ENCODE measurements around the gene UBAC1. TPM values are rescaled to one million over a fixed set of nuclear protein-coding genes. Genes with fewer than 3 reads are reported as not detected.

UBAC1 gene
- total and polyA plus RNA-seq, 5 donors = 64.0 to 88.7 (median 83.3) TPM

DNA sequence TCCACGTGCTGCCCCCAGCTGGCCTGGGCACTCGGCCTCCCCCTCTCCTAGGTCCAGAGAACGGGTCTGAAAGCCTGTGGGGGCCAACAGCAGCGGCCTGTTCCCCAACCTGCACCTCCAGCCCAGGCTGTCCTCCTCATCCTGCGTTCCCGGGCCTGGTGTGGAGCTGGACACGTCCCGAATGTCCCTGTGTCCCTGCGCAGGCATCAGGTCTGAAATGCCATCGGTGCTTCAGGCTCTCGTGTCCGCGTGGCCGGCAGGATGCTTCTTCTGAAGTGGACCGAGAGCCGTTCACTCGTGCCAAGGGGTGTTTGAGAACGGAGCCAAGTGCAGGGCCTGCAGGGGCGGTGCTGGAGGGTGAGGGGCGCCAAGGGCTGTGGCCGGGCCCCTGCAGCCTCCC lies 24.7 kb upstream of the UBAC1 start:
- Histone ChIP-seq H3K4me3 (ENCODE audit: low read length) (no peak overlapping the region), H3K27ac (ENCODE audit: low read length) (no peak overlapping the region), H3K4me1 (ENCODE audit: control insufficient read depth, insufficient read depth, low read length) (peaks cover 3% of the 10 kb centered on the region), H3K9me3 (ENCODE audit: control insufficient read depth, low read length) (no peaks in the 10 kb centered on the region), H3K27me3 (ENCODE audit: control insufficient read depth, insufficient read depth) (no peaks in the 10 kb centered on the region)
- DNase-seq (no peak), ATAC-seq (no peak)
- 79% methylated on average over 21 of the region's 21 CpGs for whole genome bisulfite sequencing
- intact Hi-C loops (cut with DNase I) = no loop called here

DNA sequence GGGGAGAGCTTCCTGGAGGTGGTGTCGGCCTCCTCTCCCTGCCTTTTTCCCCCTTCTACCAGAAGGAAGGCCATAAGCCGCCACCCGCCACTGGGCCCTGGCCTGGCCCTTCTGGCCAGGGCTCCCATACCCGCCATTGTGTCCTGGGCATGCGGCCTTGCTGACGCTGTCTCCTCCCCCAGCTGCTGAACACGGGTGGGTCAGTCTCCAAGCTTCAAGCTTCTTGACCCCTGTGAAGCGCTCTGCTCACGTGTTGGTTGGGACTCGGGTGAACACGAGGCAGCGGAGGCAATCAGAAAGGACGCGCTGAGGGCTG lies 24.2 kb upstream of the UBAC1 start:
- ATAC-seq = no peak
- Histone ChIP-seq H3K4me1 (ENCODE audit: control insufficient read depth, insufficient read depth, low read length) (peaks cover 3% of the 10 kb centered on the region), H3K4me3 (ENCODE audit: low read length) (no peak overlapping the region), H3K27ac (ENCODE audit: low read length) (no peak overlapping the region), H3K27me3 (ENCODE audit: control insufficient read depth, insufficient read depth) (no peaks in the 10 kb centered on the region), H3K9me3 (ENCODE audit: control insufficient read depth, low read length) (no peaks in the 10 kb centered on the region)
- intact Hi-C loops (cut with DNase I) = no loop called here
- 89% methylated on average over 14 of the region's 14 CpGs for WGBS
- no peak for DNase-seq

DNA sequence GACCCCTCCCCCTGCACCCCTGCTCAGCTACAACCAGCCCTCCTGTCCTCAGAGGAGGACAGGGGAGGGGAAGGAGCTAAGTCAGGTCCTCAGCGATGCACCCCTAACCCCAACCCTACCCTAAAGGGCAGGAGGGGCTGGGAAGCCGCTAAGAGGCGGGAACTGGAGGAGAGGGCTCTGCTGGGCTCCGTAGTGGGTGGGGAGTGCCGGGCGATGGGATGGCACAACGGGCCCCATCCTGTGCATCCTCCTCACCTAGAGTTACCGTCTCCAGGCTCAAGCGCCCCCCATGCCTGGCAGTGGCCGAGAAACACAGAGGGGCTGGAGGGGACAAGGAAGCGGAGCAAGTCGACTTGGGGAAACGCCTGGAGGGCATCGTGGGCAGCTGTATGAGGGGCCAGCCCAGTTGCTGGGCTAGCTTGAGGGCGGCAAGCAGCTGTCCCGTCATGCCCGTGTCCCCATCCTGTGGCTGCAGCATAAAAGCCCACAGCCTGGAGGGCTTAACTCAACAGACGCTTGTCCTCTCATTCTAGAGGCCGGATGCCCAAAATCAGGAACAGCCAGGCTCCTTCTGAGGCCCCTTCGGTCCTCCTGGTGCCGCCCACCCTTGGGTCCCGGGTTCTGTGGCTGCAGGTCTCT lies 23.0 kb upstream of the UBAC1 start:
- peaks cover 5% of the 10 kb centered on the region for H3K4me1 ChIP-seq (ENCODE audit: control insufficient read depth, insufficient read depth, low read length)
- no peaks in the 10 kb centered on the region for H3K27me3 ChIP-seq (ENCODE audit: control insufficient read depth, insufficient read depth)
- 52% methylated on average over 22 of the region's 22 CpGs for WGBS
- H3K4me3 ChIP-seq (ENCODE audit: low read length) = no peak overlapping the region
- H3K9me3 ChIP-seq (ENCODE audit: control insufficient read depth, low read length) = no peaks in the 10 kb centered on the region
- ATAC-seq (no peak), DNase-seq (no peak)
- H3K27ac ChIP-seq (ENCODE audit: low read length) = no peak overlapping the region
- intact Hi-C loops (cut with DNase I) = no loop called here

DNA sequence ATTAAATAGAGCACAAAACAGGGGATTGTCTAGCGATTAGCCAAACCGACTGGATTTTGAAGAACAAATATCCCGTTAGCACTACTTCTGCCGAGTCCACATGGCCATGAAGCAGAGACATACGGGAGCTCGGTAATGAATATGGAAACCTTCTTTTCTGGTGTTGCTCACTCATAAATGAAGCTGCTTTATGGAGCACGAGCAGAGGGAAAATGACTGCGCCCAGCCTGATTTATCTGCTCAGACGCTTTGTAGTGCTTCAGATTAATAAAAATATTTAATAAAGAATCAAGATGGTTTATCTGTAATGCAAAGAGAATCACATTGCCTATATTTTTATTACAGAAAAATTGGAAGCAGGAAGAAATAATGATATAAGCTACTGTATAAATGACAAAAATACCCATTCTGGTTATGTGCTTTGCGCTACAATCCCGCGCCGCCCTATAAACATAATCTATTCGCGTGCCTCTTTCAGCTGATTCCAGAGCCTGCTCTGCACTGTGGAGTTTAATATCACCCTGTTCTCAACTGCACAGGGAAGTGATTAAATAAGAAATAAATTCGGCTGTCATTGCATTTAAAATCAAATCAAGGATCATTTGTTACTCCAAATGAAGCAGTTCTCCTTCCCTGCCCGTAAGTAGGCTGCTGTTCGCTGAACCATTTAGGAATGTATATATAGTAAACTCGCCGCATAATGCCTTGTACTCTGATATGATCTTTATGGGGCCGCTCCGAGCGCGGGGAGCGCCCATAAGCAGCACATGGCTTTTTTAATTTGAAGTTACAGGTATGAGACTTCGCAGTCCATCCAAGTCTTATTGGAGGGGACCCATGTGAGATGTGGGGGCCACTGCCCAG lies 22.3 kb upstream of the UBAC1 start:
- intact Hi-C loops (cut with DNase I) = no loop called here
- DNase-seq (no peak), ATAC-seq (no peak)
- H3K27ac ChIP-seq (ENCODE audit: low read length) = no peak overlapping the region
- H3K27me3 ChIP-seq (ENCODE audit: control insufficient read depth, insufficient read depth) = no peaks in the 10 kb centered on the region
- WGBS = 75% methylated on average over 26 of the region's 26 CpGs
- no peak overlapping the region for H3K4me3 ChIP-seq (ENCODE audit: low read length)
- no peaks in the 10 kb centered on the region for H3K9me3 ChIP-seq (ENCODE audit: control insufficient read depth, low read length)
- H3K4me1 ChIP-seq (ENCODE audit: control insufficient read depth, insufficient read depth, low read length) = peaks cover 8% of the 10 kb centered on the region

DNA sequence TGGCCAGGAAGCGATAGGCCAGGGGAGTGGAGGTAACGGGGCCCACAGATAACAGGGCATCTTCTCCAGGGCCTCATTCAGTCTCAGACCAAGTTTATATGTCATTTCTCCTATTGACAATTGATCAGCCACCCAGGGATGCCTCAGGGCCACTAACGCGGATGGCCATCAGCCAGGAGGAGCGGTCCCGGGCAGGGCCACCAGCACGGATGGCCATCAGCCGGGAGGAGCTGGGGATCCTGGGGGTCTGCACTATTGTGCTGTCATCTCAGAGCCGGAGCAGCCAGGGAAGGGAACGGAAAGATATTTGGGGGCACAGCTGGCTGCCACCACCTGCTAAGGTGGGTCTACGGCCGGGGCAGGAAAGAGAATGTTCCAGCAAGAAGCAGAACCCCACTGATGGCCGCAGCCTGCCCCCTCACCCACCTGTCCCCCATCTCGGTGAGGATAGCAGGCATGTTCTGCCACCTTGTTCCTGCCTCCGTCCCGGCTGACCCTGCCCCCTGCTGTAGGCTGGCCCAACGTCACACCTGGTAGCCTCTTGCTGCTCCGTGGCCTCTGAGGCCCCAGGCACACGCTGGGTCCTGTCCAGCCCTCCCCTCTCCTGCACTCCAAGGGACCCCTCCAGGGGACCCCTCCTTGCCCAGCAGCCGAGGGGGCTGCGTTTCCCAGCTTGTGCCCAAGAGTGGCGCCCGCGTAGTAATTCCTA lies 21.5 kb upstream of the UBAC1 start:
- ATAC-seq (no peak), DNase-seq (no peak)
- intact Hi-C loops (cut with DNase I) = no loop called here
- Histone ChIP-seq H3K27me3 (ENCODE audit: control insufficient read depth, insufficient read depth) (no peaks in the 10 kb centered on the region), H3K4me1 (ENCODE audit: control insufficient read depth, insufficient read depth, low read length) (peaks cover 8% of the 10 kb centered on the region), H3K27ac (ENCODE audit: low read length) (no peak overlapping the region), H3K4me3 (ENCODE audit: low read length) (no peak overlapping the region), H3K9me3 (ENCODE audit: control insufficient read depth, low read length) (no peaks in the 10 kb centered on the region)
- 86% methylated on average over 24 of the region's 24 CpGs for WGBS

DNA sequence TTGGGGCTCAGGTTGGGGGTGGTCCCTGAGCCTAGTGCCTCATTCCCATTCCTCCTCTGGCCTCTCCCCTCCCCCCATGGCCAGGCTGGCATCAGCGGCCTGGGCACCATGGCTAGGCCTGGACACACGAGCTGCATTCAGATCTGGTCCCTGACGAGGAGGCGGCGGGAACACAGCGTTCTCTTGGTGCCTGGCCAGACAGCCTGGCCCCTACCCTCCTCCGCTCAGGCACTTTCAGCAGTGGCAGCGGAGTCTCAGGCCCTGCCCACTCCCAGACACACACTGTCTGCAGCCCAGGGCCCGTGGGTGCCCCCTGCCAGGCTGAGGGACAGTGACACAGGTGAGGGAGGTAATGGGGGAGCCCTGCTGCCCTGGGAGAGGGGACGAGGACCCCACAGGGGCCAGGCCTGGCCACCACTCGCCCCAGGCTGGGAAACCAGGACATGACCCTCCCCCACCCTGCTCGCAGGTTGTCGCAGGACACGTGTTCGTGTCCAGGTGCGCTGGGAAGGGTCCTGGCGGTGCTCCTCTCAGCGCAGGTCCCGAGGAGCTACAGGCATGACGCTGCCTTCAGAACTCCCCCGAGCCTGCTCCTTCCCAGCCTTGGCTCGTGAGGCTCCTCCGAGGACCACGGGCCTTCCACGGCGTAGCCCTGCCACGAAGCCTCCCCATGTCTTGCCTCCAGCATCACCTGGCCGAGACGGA lies 19.9 kb upstream of the UBAC1 start:
- H3K27me3 ChIP-seq (ENCODE audit: control insufficient read depth, insufficient read depth) = no peaks in the 10 kb centered on the region

DNA sequence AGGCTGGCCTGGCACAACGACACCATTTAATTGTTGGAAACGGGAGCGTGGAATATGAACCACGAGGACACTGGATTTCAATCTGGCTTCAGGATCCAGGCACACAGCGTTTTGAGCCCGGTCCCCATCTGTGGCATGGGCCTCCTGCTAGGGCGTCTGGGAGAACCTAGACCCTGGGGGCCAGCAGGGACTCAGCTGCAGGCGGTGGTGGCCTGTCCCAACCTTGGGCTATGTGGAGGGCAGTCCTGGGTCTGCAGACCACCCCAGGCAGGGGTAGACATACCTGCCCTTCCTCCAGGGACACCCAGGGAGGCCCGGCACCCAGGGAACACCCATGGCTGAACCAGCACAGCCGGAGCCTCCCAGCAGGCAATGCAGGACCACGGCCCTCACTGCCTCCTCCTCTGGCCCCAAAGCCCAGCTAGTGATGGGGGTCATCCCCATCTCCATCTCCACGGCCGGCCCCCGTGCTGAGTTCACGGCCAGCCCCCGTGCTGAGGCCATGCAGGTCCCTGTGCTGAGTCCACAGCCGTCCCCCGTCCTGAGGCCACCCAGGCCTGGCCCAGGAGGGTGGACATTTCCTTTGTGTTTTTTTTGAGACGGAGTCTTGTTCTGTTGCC lies 18.5 kb upstream of the UBAC1 start:
- no peak overlapping the region for H3K4me3 ChIP-seq (ENCODE audit: low read length)
- peak in 1 of 2 donors; percentile 8 for ATAC-seq
- 61% methylated on average over 19 of the region's 19 CpGs for WGBS
- no peaks in the 10 kb centered on the region for H3K9me3 ChIP-seq (ENCODE audit: control insufficient read depth, low read length)
- H3K27ac ChIP-seq (ENCODE audit: low read length) = no peak overlapping the region
- DNase-seq = no peak
- H3K4me1 ChIP-seq (ENCODE audit: control insufficient read depth, insufficient read depth, low read length) = peaks cover 7% of the 10 kb centered on the region
- intact Hi-C loops (cut with DNase I) = no loop called here
- H3K27me3 ChIP-seq (ENCODE audit: control insufficient read depth, insufficient read depth) = no peaks in the 10 kb centered on the region

More for the DNA sequence above, 19.9 kb upstream of the UBAC1 start:
- H3K4me1 ChIP-seq (ENCODE audit: control insufficient read depth, insufficient read depth, low read length) = peaks cover 8% of the 10 kb centered on the region
- DNase-seq (peak in 1 of 3 donors; percentile 79), ATAC-seq (peak; percentile 55 to 60)
- intact Hi-C loops (cut with DNase I) = no loop called here
- no peaks in the 10 kb centered on the region for H3K9me3 ChIP-seq (ENCODE audit: control insufficient read depth, low read length)
- 87% methylated on average over 29 of the region's 29 CpGs for WGBS
- no peak overlapping the region for H3K27ac ChIP-seq (ENCODE audit: low read length)
- no peak overlapping the region for H3K4me3 ChIP-seq (ENCODE audit: low read length)

DNA sequence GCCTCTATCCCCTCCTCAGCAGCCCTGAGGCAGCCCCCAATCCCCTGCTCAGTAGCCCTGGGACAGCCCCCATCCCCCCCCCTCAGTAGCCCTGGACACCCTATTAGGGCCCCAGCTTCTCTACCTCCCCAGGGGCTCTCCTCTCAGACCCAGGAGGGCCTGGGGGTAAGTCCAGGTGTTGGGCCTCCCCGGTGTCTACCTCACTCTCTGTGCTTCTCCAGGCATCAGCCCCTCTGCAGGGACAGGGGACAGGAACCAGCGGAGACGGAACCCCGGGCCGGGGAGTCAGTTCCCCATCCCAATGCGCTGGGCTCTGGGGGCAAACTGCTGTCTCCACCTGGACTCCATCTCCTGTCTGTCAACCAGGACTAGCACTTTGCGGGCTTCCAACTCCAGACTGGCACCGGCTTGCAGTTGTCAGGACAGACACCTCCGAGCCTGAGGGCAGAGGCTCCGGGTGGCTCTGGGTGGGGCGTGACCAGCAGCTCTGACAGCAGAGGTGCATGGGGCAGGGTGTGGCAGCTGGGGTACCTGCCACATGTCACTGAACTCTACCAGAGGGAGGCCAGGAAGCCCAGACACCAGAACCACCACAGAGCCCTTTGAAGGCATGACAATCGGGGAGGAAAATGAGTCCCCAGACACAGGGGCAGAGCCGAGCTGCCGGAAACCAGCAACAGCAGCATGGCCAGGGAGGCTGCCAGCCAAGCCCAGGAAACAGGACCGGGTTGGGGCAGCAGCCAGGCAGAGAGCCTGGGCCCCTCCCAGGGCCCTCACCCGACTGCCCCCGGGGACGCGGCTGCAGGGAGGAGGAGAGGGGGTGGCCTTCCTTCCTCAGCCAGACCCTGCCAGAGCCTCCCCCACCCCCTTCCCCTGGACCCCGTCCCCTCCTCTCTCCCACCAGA lies 17.7 kb upstream of the UBAC1 start:
- Histone ChIP-seq H3K27me3 (ENCODE audit: control insufficient read depth, insufficient read depth) (no peaks in the 10 kb centered on the region), H3K4me3 (ENCODE audit: low read length) (no peak overlapping the region)

DNA sequence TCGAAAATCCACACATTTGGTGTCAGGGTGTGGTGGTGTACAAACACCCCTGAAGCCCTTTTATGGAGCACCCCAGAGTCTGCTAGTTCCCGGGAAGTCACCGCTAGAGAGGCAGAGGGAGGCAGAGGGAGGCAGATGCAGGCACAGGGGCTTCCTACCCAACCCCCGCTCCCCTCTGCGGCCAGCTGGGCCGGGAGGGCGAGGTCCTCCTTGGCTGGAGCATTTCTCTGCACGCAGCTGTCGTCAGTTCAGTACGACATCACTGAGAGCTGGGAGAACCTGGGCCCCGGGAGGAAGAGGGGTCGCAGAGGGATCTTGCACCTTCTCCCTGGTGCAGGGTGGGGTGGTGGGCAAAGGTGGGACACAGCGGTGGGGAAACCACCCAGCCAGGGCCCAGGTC lies 15.8 kb upstream of the UBAC1 start:
- ATAC-seq (no peak), DNase-seq (peak in 1 of 3 donors; percentile 45)
- 52% methylated on average over 13 of the region's 13 CpGs for WGBS
- intact Hi-C loops (cut with DNase I) = no loop called here
- Histone ChIP-seq H3K9me3 (ENCODE audit: control insufficient read depth, low read length) (no peaks in the 10 kb centered on the region), H3K4me3 (ENCODE audit: low read length) (no peak overlapping the region), H3K27ac (ENCODE audit: low read length) (no peak overlapping the region), H3K27me3 (ENCODE audit: control insufficient read depth, insufficient read depth) (no peaks in the 10 kb centered on the region), H3K4me1 (ENCODE audit: control insufficient read depth, insufficient read depth, low read length) (peaks cover 5% of the 10 kb centered on the region)

More for the DNA sequence above, 17.7 kb upstream of the UBAC1 start:
- Histone ChIP-seq H3K27ac (ENCODE audit: low read length) (no peak overlapping the region), H3K9me3 (ENCODE audit: control insufficient read depth, low read length) (no peaks in the 10 kb centered on the region), H3K4me1 (ENCODE audit: control insufficient read depth, insufficient read depth, low read length) (peaks cover 5% of the 10 kb centered on the region)
- intact Hi-C loops (cut with DNase I) = no loop called here
- peak in 1 of 3 donors; percentile 77 for DNase-seq
- ATAC-seq = peak; percentile 30 to 40
- 29% methylated on average over 20 of the region's 20 CpGs for WGBS

DNA sequence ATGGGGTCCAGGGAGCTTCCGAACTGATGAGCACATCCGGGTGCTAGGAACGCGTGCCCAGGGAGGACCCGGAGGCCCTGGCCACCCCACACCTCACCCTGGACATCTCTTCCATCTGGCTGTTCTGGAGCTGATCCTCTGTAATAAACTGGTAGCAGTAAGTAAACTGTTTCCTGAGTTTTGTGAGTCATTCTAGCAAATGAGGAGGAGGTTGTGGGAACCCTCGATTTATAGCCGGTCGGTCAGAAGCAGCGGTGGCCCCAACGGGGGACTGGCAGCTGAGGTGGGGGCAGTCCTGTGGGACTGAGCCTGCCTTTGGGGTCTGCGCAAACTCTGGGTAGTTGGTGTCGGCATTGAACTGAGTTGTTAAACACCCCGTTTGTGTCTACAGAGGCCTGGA lies 15.4 kb upstream of the UBAC1 start:
- Histone ChIP-seq H3K27ac (ENCODE audit: low read length) (no peak overlapping the region), H3K4me1 (ENCODE audit: control insufficient read depth, insufficient read depth, low read length) (peaks cover 5% of the 10 kb centered on the region), H3K9me3 (ENCODE audit: control insufficient read depth, low read length) (no peaks in the 10 kb centered on the region), H3K4me3 (ENCODE audit: low read length) (no peak overlapping the region), H3K27me3 (ENCODE audit: control insufficient read depth, insufficient read depth) (no peaks in the 10 kb centered on the region)
- WGBS = 84% methylated on average over 13 of the region's 13 CpGs
- intact Hi-C loops (cut with DNase I) = no loop called here
- DNase-seq (no peak), ATAC-seq (no peak)
